Activated T-cell treated with anti-CD3 and anti-CD28 coated beads, Interleukin-2, amount 50 U/mL, for 4 hours (primary cell): ENCODE data around the gene DPP3. TPM values are rescaled to one million over a fixed set of nuclear protein-coding genes. Genes with fewer than 3 reads are reported as not detected.

Experiments used
- total RNA-seq, 3 donors: library from RNA; stranded (reverse); gene quantifications; one replicate each; pipeline ENCODE4 v1.2.1, GENCODE V29; 2021

Gene DPP3
- total RNA-seq, 3 donors from 2014 or later = 123 to 142 (median 132) TPM

Other genes starting within 250 kb of the DPP3 start
- gene KLC2, start 222.7 kb upstream of the DPP3 start, total RNA-seq = 10 to 100 TPM; 86.3 to 92.2 (median 89.2) TPM
- gene RAB1B, start 211.8 kb upstream of the DPP3 start, total RNA-seq = 100 to 1,000 TPM; 118 to 125 (median 120) TPM
- 1 to 10 TPM; 1.4 to 1.8 (median 1.7) TPM for gene CNIH2, start 202.3 kb upstream of the DPP3 start, total RNA-seq
- gene YIF1A, start 191.3 kb upstream of the DPP3 start, total RNA-seq = 100 to 1,000 TPM; 154 to 170 (median 159) TPM
- gene TMEM151A, start 188.5 kb upstream of the DPP3 start, total RNA-seq = under 1 TPM in 1 of 3 donors, not detected in 2; 0.11 TPM
- gene CD248, start 163.4 kb upstream of the DPP3 start, total RNA-seq = 1 to 10 TPM in 1 of 3 donors, under 1 TPM in 2; 0.65 to 1.5 (median 0.82) TPM
- 1 to 10 TPM; 1.4 to 2.2 (median 1.7) TPM for gene RIN1, start 144.0 kb upstream of the DPP3 start, total RNA-seq
- gene BRMS1, start 135.3 kb upstream of the DPP3 start, total RNA-seq = 100 to 1,000 TPM in 1 of 3 donors, 10 to 100 TPM in 2; 91.1 to 105 (median 94.9) TPM
- 10 to 100 TPM in 1 of 3 donors, 1 to 10 TPM in 2; 6.4 to 10.3 (median 8.0) TPM for gene B4GAT1, start 132.8 kb upstream of the DPP3 start, total RNA-seq
- gene SLC29A2, start 108.7 kb upstream of the DPP3 start, total RNA-seq = 10 to 100 TPM; 10.5 to 15.7 (median 11.4) TPM
- not detected for gene NPAS4, start 59.4 kb upstream of the DPP3 start, total RNA-seq
- gene MRPL11, start 41.6 kb upstream of the DPP3 start, total RNA-seq = 100 to 1,000 TPM; 124 to 141 (median 129) TPM
- gene PELI3, start 13.5 kb upstream of the DPP3 start, total RNA-seq = 1 to 10 TPM; 4.9 to 8.5 (median 7.8) TPM
- gene BBS1, start 30.2 kb downstream of the DPP3 start, total RNA-seq = 10 to 100 TPM; 13.1 to 13.8 (median 13.6) TPM
- 1 to 10 TPM; 6.3 to 7.3 (median 6.4) TPM for gene ZDHHC24, start 65.6 kb downstream of the DPP3 start, total RNA-seq
- under 1 TPM in 2 of 3 donors, not detected in 1; 0.08 to 0.18 TPM for gene ACTN3, start 66.5 kb downstream of the DPP3 start, total RNA-seq
- gene CTSF, start 88.2 kb downstream of the DPP3 start, total RNA-seq = under 1 TPM; 0.33 to 0.89 (median 0.63) TPM
- under 1 TPM; 0.08 to 0.16 (median 0.13) TPM for gene CCDC87, start 112.6 kb downstream of the DPP3 start, total RNA-seq
- gene CCS, start 112.8 kb downstream of the DPP3 start, total RNA-seq = 10 to 100 TPM; 24.5 to 25.3 (median 25.1) TPM
- 100 to 1,000 TPM; 201 to 223 (median 206) TPM for gene RBM14, start 136.2 kb downstream of the DPP3 start, total RNA-seq
- gene RBM4, start 158.3 kb downstream of the DPP3 start, total RNA-seq = 100 to 1,000 TPM; 135 to 150 (median 138) TPM
- gene RBM4B, start 197.5 kb downstream of the DPP3 start, total RNA-seq = 10 to 100 TPM in 2 of 3 donors, 1 to 10 TPM in 1; 9.0 to 14.9 (median 12.5) TPM
- under 1 TPM; 0.81 to 0.92 (median 0.82) TPM for gene SPTBN2, start 248.8 kb downstream of the DPP3 start, total RNA-seq